ENCODE results near the gene MAP3K6.
"Not testable (repeated sequence)": the region's sequence is repeated elsewhere in the genome, so short reads cannot be mapped to it uniquely, and the experiment has no call there.

DNA sequence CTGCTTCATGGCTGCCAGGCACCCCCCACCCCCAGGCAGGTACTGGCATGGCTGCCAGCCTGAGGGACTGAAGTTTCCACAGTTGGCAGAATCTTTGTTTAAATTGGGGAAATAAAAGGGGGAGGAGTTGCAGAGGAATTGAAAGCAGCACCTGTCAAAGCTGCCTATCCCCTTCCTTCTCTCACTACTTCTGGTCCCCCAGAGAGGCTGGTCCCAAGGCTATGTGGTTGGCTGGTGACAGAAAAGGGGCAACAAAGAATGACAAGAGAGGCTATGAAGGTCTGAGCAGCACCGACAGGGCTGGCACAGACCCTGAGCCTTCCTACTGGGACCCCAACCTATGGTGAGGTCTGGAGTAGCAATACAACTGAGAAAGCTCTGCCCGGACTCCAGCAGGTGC is 40.0 kb upstream of the MAP3K6 start:
- TF ChIP-seq POLR2A, TAF1, POLR2AphosphoS5, POU2F2, SPI1 (IDR thresholded peaks at IDR 0.05; ENCODE audit: low read depth, low read length): not testable (repeated sequence)

Data from GM12891 (cell line).